ENCODE measurements around the gene PRR12. TPM values are rescaled to one million over a fixed set of nuclear protein-coding genes. Genes with fewer than 3 reads are reported as not detected.

The PRR12 gene
- total and polyA plus RNA-seq, 9 of the 15 experiments (the other 6 are each of a cell fraction or from before 2014, with no cell fraction given), result 0.01 to 21.1 (median 0.98) TPM

DNA sequence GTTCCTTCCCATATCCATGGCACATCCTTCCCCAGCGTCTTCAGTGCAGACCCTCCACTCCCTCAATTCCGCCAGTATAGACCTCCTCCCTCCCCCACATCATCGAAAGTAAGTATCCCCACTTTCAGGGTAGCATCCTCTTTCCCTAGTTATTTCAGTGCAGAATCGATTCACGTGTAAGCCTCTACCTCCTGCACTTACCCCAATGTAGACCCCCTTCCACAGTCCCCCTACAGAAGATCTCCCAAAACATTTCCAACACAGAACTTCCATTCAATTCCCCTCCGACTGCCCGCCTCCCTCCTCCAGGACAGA lies 74.0 kb downstream of the PRR12 start (continued):
- TF ChIP-seq, protein P1, sequence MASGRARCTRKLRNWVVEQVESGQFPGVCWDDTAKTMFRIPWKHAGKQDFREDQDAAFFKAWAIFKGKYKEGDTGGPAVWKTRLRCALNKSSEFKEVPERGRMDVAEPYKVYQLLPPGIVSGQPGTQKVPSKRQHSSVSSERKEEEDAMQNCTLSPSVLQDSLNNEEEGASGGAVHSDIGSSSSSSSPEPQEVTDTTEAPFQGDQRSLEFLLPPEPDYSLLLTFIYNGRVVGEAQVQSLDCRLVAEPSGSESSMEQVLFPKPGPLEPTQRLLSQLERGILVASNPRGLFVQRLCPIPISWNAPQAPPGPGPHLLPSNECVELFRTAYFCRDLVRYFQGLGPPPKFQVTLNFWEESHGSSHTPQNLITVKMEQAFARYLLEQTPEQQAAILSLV (tag; IDR thresholded peaks at IDR 0.05), result no peak
- TF ChIP-seq ZNF217 (CRISPR knock-in tag; IDR thresholded peaks at IDR 0.05) (no peak), TAF7 (tag; IDR thresholded peaks at IDR 0.05) (no peak), CREB1 (IDR thresholded peaks at IDR 0.05) (no peak), CREB1 (CRISPR knock-in tag; IDR thresholded peaks at IDR 0.05) (no peak), KAT7 (CRISPR knock-in tag; IDR thresholded peaks at IDR 0.05; ENCODE audit: borderline replicate concordance) (no peak), RB1 (IDR thresholded peaks at IDR 0.05; ENCODE audit: low read depth) (no peak), ZNF23 (CRISPR knock-in tag; IDR thresholded peaks at IDR 0.05) (no peak), XRCC5 (IDR thresholded peaks at IDR 0.05; ENCODE audit: low read depth, low read length) (no peak), EGR1 (conservative IDR thresholded peaks at IDR 0.05) (no peak), NCOR1 (IDR thresholded peaks at IDR 0.05) (no peak; the same call in 1 of the 2 replicates), LCOR (CRISPR knock-in tag; IDR thresholded peaks at IDR 0.05) (no peak), NFE2 (IDR thresholded peaks at IDR 0.05; ENCODE audit: low read depth) (no peak), IRF2 (CRISPR knock-in tag; IDR thresholded peaks at IDR 0.05) (no peak), MTA1 (IDR thresholded peaks at IDR 0.05; ENCODE audit: borderline replicate concordance) (0 out of 2 replicates have a peak, but pooled peaks have one; percentile 9), HDAC3 (IDR thresholded peaks at IDR 0.05; ENCODE audit: borderline replicate concordance, partially characterized antibody) (peak; percentile 12), CCAR2 (IDR thresholded peaks at IDR 0.05; ENCODE audit: low read depth, low read length) (no peak), ZNF184 (CRISPR knock-in tag; IDR thresholded peaks at IDR 0.05) (no peak), HES1 (IDR thresholded peaks at IDR 0.05; ENCODE audit: low read depth) (0 out of 2 replicates have a peak, but pooled peaks have one; percentile 7), MED1 (CRISPR knock-in tag; IDR thresholded peaks at IDR 0.05; ENCODE audit: borderline replicate concordance) (no peak), SIX5 (IDR thresholded peaks at IDR 0.05; ENCODE audit: borderline replicate concordance in 1 of 2, insufficient read depth in 1 of 2, low read depth in 1 of 2, low read length in 2 of 2) (no peak), SLC30A9 (CRISPR knock-in tag; IDR thresholded peaks at IDR 0.05) (no peak), ETV5 (CRISPR knock-in tag; IDR thresholded peaks at IDR 0.05; ENCODE audit: low read depth) (no peak), MIER1 (IDR thresholded peaks at IDR 0.05; ENCODE audit: low read depth) (0 out of 2 replicates have a peak, but pooled peaks have one; percentile 36), RCOR1 (IDR thresholded peaks at IDR 0.05; ENCODE audit: borderline replicate concordance in 1 of 2, low read depth in 2 of 2, low read length in 2 of 2) (no peak)

Data from K562 (cell line).